ENCODE measurements around the gene DENND10.
"Not testable (repeated sequence)": the region's sequence is repeated elsewhere in the genome, so short reads cannot be mapped to it uniquely, and the experiment has no call there.

Gene DENND10

GRCh38 chr10:119103903-119104653, at the start of gene DENND10:
DENND10 (plus strand) TSS chr10:119104113; CDS start chr10:119104143, 30 bp downstream.
- DNase-seq = peak; percentile 71

GRCh38 chr10:119055472-119055871, 48.4 kb upstream of the DENND10 start:
- DNase-seq = no peak

GRCh38 chr10:119058010-119058409, 45.9 kb upstream of the DENND10 start:
- no peak for DNase-seq

GRCh38 chr10:119059557-119059956, 44.4 kb upstream of the DENND10 start:
- no peak for DNase-seq

GRCh38 chr10:119060107-119060506, 43.8 kb upstream of the DENND10 start:
- no peak for DNase-seq

GRCh38 chr10:119061352-119061751, 42.6 kb upstream of the DENND10 start:
- no peak for DNase-seq

- no peak for DNase-seq
Observed at GRCh38 chr10:119061926-119062325, 42.0 kb upstream of the DENND10 start.

GRCh38 chr10:119070395-119071165, 33.3 kb upstream of the DENND10 start:
- no peak for DNase-seq

- no peak for DNase-seq
Observed at GRCh38 chr10:119073584-119073983, 30.3 kb upstream of the DENND10 start.

- no peak for DNase-seq
Observed at GRCh38 chr10:119078422-119079179, 25.3 kb upstream of the DENND10 start.

- peak; percentile 47 for DNase-seq
Observed at GRCh38 chr10:119079599-119080520, 24.1 kb upstream of the DENND10 start.

GRCh38 chr10:119080521-119081259, 23.2 kb upstream of the DENND10 start, which contains the start of gene EIF3A:
EIF3A (minus strand) TSS chr10:119080817; CDS start chr10:119080676, 141 bp downstream.
- peak; percentile 84 for DNase-seq

- DNase-seq = no peak
Observed at GRCh38 chr10:119084896-119085295, 19.0 kb upstream of the DENND10 start.

- peak; percentile 19 for DNase-seq
Observed at GRCh38 chr10:119087271-119087882, 16.5 kb upstream of the DENND10 start.

- no peak for DNase-seq
Observed at GRCh38 chr10:119090026-119090795, 13.7 kb upstream of the DENND10 start.

- DNase-seq = no peak
Observed at GRCh38 chr10:119090968-119091367, 12.9 kb upstream of the DENND10 start.

- no peak for DNase-seq
Observed at GRCh38 chr10:119095640-119096039, 8.3 kb upstream of the DENND10 start.

- not testable (repeated sequence) for DNase-seq
Observed at GRCh38 chr10:119096641-119097415, 7.1 kb upstream of the DENND10 start.

GRCh38 chr10:119098576-119098975, 5.3 kb upstream of the DENND10 start:
- DNase-seq = no peak

All from NCI-H345 (cell line).